Hematopoietic multipotent progenitor cell treated with erythropoietin and hydrocortisone succinate and interleukin-3 and kit ligand, for 17 days (in vitro differentiated cells): Measurements from ENCODE around the gene PYM1.
A peak's percentile ranks its signal among the peaks of the same experiment; 100 is the strongest.
"Not testable (repeated sequence)": the region's sequence is repeated elsewhere in the genome, so short reads cannot be mapped to it uniquely, and the experiment has no call there.

ENCODE experiments used
- DNase-seq: peaks from one replicate; pipeline ENCODE4 v3.0.0-alpha.2; 2015; ENCODE audit warnings: low spot score

Gene PYM1

GRCh38 chr12:55938826-55939501, 11.3 kb upstream of the PYM1 start:
- DNase-seq: no peak

GRCh38 chr12:55937981-55938380, 10.3 kb upstream of the PYM1 start:
- no peak for DNase-seq

- DNase-seq: no peak
Observed at GRCh38 chr12:55935738-55936151, 8.1 kb upstream of the PYM1 start.

GRCh38 chr12:55934773-55935172, 7.1 kb upstream of the PYM1 start:
- no peak for DNase-seq

- DNase-seq: no peak
Observed at GRCh38 chr12:55933799-55934742, 6.4 kb upstream of the PYM1 start.

- peak; percentile 30 for DNase-seq
Observed at GRCh38 chr12:55933169-55933798, 5.6 kb upstream of the PYM1 start.

GRCh38 chr12:55932551-55932910, 4.8 kb upstream of the PYM1 start:
- DNase-seq: no peak

GRCh38 chr12:55931780-55932550, 4.3 kb upstream of the PYM1 start:
- no peak for DNase-seq

GRCh38 chr12:55931317-55931779, 3.7 kb upstream of the PYM1 start:
- DNase-seq: no peak

- DNase-seq: peak; percentile 61
Observed at GRCh38 chr12:55930771-55931316, 3.1 kb upstream of the PYM1 start, which contains the start of gene DGKA. Gene DGKA, plus strand, starts transcription at chr12:55931162. Its CDS starts 5,342 bp downstream, at chr12:55936504.

- no peak for DNase-seq
Observed at GRCh38 chr12:55929306-55929791, 1.7 kb upstream of the PYM1 start.

GRCh38 chr12:55926738-55927587, 731 bp downstream of the PYM1 start:
- peak; percentile 90 for DNase-seq

- no peak for DNase-seq
Observed at GRCh38 chr12:55925870-55926737, 1.6 kb downstream of the PYM1 start.

- DNase-seq: no peak
Observed at GRCh38 chr12:55925371-55925770, 2.3 kb downstream of the PYM1 start.

- not testable (repeated sequence) for DNase-seq
Observed at GRCh38 chr12:55923648-55924047, 4.0 kb downstream of the PYM1 start.

- no peak for DNase-seq
Observed at GRCh38 chr12:55922126-55922525, 5.6 kb downstream of the PYM1 start.

- not testable (repeated sequence) for DNase-seq
Observed at GRCh38 chr12:55919032-55919431, 8.7 kb downstream of the PYM1 start.

- no peak for DNase-seq
Observed at GRCh38 chr12:55915482-55915859, 12.2 kb downstream of the PYM1 start.

GRCh38 chr12:55912908-55913307, 14.8 kb downstream of the PYM1 start:
- no peak for DNase-seq
